Activated CD8-positive, alpha-beta memory T cell treated with anti-CD3 and anti-CD28 coated beads for 36 hours (primary cell): ENCODE measurements around the gene HRAS. TPM values are rescaled to one million over a fixed set of nuclear protein-coding genes. Genes with fewer than 3 reads are reported as not detected.

Source experiments
- CTCF ChIA-PET: fragments of 350-600 bp; sonication (Branson Sonifier 250); formaldehyde crosslinking; loops from one replicate; lab custom pipeline; 2021; ENCODE audit warnings: antibody characterized with exemption; lab: Charles Lee
- POLR2A ChIA-PET: fragments of 350-600 bp; sonication (Branson Sonifier 250); formaldehyde crosslinking; loops from one replicate; lab custom pipeline; 2021; ENCODE audit warnings: antibody characterized with exemption; lab: Charles Lee
- total RNA-seq, 2 experiments: library from RNA; stranded (reverse); gene quantifications; one replicate each; pipeline ENCODE4 v1.2.3, GENCODE V29; 2021

The HRAS gene
- total RNA-seq, 2 experiments from 2014 or later = 75.2 to 79.1 TPM

DNA sequence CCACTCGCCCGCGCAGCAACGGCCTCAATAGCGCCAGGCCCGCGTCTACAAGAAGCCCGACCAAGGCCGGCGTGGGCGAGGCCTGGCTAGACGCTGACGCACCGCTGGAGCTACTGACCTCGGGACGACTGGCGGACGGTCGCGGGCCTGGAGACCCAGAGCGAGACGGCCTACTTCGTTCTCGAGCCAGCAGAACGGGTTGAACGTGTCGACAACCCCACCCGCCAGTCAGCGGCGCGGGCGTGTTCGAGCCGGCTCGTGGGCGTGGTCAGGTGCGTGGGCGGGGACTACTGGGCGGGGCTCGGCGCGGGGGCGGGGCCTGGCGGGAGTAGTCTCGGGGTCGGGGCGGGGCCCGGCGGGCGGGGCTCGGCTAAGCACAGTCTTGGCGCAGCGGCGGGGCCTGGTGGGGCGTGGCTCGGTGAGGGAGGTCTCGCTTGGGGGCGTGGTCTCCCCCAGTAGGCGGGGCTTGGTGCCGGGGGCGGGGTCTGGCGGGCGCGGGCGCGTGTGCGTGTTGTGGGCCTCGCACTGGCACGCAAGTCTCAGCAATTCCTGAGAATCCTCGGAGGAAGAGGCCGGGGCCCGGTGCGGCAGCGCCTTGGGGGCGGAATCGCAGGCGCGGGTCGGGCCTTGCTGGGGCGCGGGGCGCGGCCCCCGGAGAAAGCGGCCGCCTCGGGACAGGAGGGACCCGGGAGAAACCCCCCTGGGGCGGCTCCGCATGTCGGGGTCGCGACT lies 28.2 kb downstream of the HRAS start, which contains the start of gene RNH1:
Gene RNH1, minus strand, starts transcription at position 248 of the 732 bp plus-strand sequence. CDS start 5,080 bp downstream, outside the sequence.
- CTCF ChIA-PET = interaction anchor here (2.0 to 6.0 kb wide), 2 partner anchors 11 to 58 kb away, joined by 10 to 26 read pairs; partner anchors contain the start of gene PTDSS2
- POLR2A ChIA-PET = interaction anchor here (0.5 to 2.1 kb wide), 5 partner anchors 12 to 299 kb away, joined by 3 to 14 read pairs (median 7); partner anchors contain the start of genes HRAS, LRRC56 and PTDSS2

DNA sequence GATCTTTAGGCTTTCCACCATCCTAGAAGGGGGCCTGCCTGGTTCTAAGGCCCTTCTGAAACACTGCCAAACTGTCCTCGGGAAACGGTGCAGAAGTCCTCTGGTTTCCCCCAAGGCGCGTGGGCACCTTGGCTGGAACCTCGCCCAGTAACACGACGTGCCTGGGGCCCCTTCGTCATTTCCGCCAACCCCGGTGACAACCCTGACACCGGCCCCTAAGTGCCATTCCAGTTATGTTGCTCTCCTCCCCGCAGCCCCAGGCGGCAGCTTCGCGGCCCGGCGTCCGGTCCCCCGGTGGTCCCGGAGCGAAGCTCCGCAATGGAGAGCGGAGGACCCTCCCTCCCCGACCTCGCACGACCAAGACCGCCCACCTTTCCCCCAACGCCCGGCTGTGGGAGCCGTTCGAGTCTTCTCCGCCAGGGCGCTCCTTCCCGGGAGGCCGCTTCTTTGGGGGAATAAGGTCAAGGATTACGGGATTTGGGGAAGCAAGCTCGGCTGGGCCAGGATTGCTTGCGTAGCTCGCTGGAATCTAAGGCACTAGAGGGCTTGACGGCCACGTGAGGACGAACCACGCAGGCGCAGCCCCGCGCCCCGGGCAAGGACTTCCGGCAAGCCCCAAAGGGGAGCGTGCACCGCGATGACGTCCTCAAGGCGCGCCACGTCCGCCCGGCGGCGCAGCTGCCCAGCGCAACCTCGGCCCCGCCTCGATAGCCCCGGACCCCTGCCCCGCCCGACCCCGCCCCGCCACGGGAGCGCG lies 29.0 kb downstream of the HRAS start:
- CTCF ChIA-PET = interaction anchor here (0.7 to 6.0 kb wide), 3 partner anchors 12 to 57 kb away, joined by 3 to 26 read pairs (median 10); partner anchors contain the start of gene PTDSS2

GRCh38 chr11:504994-505344 lies 30.4 kb downstream of the HRAS start:
- POLR2A ChIA-PET = interaction anchor here (0.6 kb wide), 1 partner anchor 13 kb away, joined by 3 read pairs; no protein-coding TSS in a partner anchor

More for the DNA sequence above, 29.0 kb downstream of the HRAS start:
- POLR2A ChIA-PET = interaction anchor here (0.5 to 2.1 kb wide), 6 partner anchors 12 to 300 kb away, joined by 3 to 14 read pairs (median 7); partner anchors contain the start of genes HRAS, LRRC56 and PTDSS2

DNA sequence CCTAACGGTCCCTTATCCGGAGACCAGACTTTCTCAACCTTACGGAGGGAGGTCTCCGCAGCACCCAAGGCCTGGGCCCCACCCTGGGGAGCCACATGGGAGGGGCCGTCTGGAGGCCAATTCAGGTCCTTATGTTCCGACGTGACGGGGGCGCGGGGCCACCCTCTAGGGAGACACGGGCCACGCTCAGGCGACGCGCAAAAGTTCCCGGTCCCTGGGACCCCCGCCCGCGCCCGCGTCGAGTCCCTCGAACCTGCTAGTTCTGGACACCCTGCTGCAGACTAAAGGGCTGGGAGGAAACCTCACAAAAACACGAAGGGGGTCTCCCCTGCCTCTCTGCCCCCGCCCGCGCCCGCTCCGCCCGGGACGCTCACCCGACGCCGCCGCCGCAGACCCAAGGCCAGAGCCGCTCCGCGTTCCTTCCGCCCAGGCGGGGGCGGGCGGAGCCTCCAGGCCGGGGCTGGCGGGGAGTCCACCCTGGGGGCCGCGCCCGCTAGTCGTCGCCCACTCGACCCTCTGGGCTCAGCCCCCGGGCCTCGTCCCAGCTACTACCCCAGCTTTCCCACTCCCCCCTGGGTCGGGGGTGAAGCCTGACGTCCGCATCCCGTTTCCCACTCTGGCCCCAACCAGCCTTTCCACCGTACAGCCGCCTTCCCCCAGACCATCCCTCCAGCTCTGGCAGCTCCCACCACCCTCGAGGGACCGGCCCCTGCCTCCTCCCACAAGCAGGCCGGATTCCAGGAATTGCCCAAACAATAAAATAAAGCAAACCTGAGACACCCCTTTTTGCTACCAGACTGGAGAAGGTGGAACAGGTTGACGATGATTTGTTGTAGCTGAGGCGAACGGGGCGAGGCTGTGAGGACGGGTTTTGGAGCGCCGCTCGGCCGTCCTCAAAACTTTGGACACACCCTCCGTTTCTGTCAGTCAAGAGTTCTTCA lies 31.1 kb downstream of the HRAS start:
- ChIA-PET POLR2A (interaction anchor here (0.6 kb wide), 1 partner anchor 14 kb away, joined by 3 read pairs; no protein-coding TSS in a partner anchor), CTCF (interaction anchor here (1.2 to 6.0 kb wide), 3 partner anchors 14 to 56 kb away, joined by 3 to 26 read pairs (median 4); no protein-coding TSS in a partner anchor)

More at GRCh38 chr11:504994-505344, 30.4 kb downstream of the HRAS start:
- CTCF ChIA-PET = interaction anchor here (6.0 kb wide), 1 partner anchor 14 kb away, joined by 26 read pairs; no protein-coding TSS in a partner anchor

- POLR2A ChIA-PET = no interaction called here
- CTCF ChIA-PET = interaction anchor here (0.8 to 1.2 kb wide), 3 partner anchors 10 to 55 kb away, joined by 3 to 4 read pairs (median 3); no protein-coding TSS in a partner anchor
Observed at GRCh38 chr11:503179-503981, 32.0 kb downstream of the HRAS start.

DNA sequence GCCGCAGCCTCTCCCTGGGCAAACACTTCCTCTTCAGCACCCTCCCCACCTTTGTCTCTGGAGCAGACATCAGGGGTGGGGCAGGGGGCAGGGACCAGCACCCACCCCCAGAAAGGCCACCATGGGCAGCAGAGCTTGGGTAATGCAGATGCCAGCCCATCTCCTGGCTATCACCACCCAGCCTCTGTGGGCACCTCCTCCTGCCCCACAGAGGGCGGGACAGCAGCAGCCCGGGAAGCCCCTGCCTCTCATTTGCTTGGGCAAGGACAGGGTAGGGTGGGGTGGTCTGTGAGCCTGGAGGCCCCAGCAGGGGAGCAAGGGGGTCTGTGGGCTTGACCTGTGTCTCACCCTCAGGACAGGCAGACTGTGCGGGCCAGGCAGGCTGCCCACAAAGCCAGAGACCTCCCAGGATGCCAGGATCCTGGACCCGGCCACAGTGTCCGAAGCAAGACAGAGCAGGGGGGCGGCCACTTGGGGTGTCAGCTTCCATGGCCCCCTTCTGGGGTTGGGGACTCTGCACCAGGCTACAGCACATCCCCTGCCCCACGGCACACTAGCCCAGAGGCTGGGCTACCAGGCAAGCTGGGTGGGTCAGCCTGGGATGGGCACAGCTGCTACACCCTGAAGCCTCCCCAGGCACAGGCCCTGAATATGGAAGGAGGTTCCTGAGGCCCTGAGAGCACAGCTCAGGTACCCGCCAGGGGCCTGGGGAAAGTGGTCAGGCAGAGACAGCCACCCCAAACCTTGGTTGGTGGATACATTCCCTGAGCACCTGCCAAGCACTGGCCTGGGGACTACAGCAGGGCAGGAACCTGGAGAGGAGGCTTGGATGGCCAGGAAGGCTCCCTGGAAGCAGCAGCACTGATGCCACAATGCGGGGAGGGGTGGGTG lies 32.8 kb downstream of the HRAS start:
- CTCF ChIA-PET = interaction anchor here (0.8 kb wide), 1 partner anchor 9 kb away, joined by 3 read pairs; no protein-coding TSS in a partner anchor
- POLR2A ChIA-PET = no interaction called here

DNA sequence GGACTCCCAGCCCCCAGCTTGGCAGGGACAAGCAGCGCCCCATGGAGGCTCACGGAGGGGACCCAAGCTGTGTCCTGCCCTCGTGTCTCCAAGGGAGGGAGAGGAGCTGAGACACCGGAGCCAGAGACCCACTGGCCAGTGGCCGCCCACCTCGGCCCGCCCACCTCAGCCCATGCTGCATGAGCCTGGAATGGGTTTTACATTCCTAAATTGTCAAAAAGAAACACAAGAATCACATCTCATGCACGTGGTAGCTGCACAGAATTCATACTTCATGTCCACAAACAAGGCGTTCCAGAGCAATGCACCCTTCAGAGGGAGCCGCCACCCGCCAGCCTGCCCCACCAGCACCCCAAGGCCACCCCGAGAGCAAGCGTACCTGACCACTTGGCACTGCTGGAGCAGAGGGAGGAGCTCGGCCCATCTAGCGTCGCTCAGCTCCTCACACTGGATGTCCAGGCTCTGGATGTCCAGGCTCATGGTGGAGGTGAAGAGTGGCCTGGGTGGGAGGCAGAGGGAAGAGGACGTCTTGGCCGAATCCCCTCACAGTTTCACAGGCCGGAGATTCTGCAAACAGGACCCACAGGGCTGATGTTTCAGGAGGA lies 33.6 kb downstream of the HRAS start:
- CTCF ChIA-PET = no interaction called here
- POLR2A ChIA-PET = no interaction called here

- CTCF ChIA-PET = interaction anchor here (1.2 kb wide), 1 partner anchor 17 kb away, joined by 3 read pairs; no protein-coding TSS in a partner anchor
Observed at GRCh38 chr11:501001-501682, 34.2 kb downstream of the HRAS start.

GRCh38 chr11:499201-500076 lies 35.9 kb downstream of the HRAS start:
- POLR2A ChIA-PET = no interaction called here
- CTCF ChIA-PET = interaction anchor here (1.7 kb wide), 1 partner anchor 20 kb away, joined by 11 read pairs; no protein-coding TSS in a partner anchor

More at GRCh38 chr11:501001-501682, 34.2 kb downstream of the HRAS start:
- POLR2A ChIA-PET = no interaction called here

DNA sequence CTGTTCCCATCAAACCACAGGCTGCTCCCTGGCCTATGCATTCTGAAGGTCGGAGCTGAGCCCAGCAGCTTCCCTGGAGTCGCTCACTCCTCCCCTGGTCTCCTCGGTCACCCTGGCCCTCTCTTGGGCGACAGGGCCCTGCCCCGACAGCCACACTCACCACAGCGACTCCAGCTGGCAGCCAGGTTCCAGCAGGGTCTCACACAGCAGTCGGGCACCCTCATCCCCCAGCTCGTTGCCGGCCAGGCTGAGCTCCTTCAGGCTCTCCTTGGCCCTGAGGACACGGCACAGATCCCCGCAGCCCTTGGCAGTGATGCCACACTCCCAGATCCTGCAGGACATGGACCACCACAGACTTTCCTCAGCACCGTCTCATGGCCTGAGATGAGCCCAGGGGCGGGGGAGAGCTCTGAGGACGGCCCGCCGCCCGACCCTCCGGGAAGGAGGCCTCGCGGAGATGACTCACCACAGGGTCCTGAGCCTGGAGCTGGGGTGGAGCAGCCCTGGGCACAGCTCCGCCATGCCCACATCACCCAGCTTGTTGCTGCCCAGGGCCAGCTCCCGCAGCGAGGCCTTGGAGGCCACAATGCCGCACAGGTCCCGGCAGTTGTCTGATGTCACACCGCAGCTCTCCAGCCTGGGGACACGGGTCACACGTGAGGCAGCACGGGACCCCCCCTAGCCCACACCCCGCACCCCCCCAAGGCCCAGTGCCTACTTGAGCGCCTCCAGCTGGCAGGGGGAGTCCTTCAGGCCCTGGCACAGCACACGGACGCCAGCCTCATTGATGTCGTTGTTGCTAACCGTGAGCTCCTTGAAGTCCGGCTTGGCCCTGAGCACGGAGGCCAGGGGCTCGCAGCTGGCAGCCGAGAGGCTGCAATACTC lies 36.8 kb downstream of the HRAS start:
- ChIA-PET CTCF (interaction anchor here (1.7 kb wide), 1 partner anchor 20 kb away, joined by 11 read pairs; no protein-coding TSS in a partner anchor), POLR2A (no interaction called here)

- POLR2A ChIA-PET = no interaction called here
Observed at GRCh38 chr11:497565-498296, 37.6 kb downstream of the HRAS start.

GRCh38 chr11:496834-497564 lies 38.4 kb downstream of the HRAS start:
- POLR2A ChIA-PET = no interaction called here
- CTCF ChIA-PET = no interaction called here

More at GRCh38 chr11:497565-498296, 37.6 kb downstream of the HRAS start:
- CTCF ChIA-PET = interaction anchor here (1.7 kb wide), 1 partner anchor 21 kb away, joined by 11 read pairs; no protein-coding TSS in a partner anchor
